ENCODE measurements around the gene GARIN5B. TPM values are rescaled to one million over a fixed set of nuclear protein-coding genes. Genes with fewer than 3 reads are reported as not detected.

The GARIN5B gene
- polyA plus RNA-seq, 2 of the 4 experiments (the other 2 are of a cell fraction), result 0.05 TPM; not detected in 1

GRCh38 chr19:55341171-55341588 lies 21.9 kb downstream of the GARIN5B start:
- peak overlapping the region; percentile 89 for H3K4me2 ChIP-seq
- DNase-seq (ENCODE audit: low read depth in 1 of 2, low spot score in 1 of 2), result peak; percentile 71 to 93
- peak overlapping the region; percentile 63 for H3K4me3 ChIP-seq
- no peaks in the 10 kb centered on the region for H3K9me3 ChIP-seq
- ATAC-seq, result peak; percentile 9 to 21; a peak in 4 of 6 replicates
- H3K4me1 ChIP-seq, result peaks cover 34% of the 10 kb centered on the region
- no peak for FAIRE-seq
- TF ChIP-seq CTCF (IDR thresholded peaks at IDR 0.05) (no peak), ELK1 (IDR thresholded peaks at IDR 0.05; ENCODE audit: low read depth, low read length) (no peak), ZNF302 (CRISPR knock-in tag; IDR thresholded peaks at IDR 0.05) (no peak), RNF2 (IDR thresholded peaks at IDR 0.05; ENCODE audit: borderline replicate concordance, low read depth) (no peak), RAD21 (conservative IDR thresholded peaks at IDR 0.05 in 1 of 2, IDR thresholded peaks at IDR 0.05 in 1 of 2) (peak in 1 of 2 experiments; percentile 14; a peak in 1 of 5 replicates), USF2 (IDR thresholded peaks at IDR 0.05) (no peak)
- CTCF ChIA-PET, result interaction anchor here (0.6 to 2.8 kb wide), 6 partner anchors 10 to 77 kb away, joined by 3 to 23 read pairs (median 6); partner anchors contain the start of gene TMEM238
- no CpG with 5 or more reads among the region's 15 CpGs for WGBS (ENCODE audit: missing lambda C conversion rate)
- peak overlapping the region; percentile 87 to 92 for H3K27ac ChIP-seq
- POLR2A ChIA-PET, result interaction anchor here (0.7 to 1.6 kb wide), 4 partner anchors 10 to 82 kb away, joined by 3 read pairs; partner anchors contain the start of genes PPP6R1 and UBE2S

- ChIA-PET POLR2A (interaction anchor here (1.6 kb wide), 1 partner anchor 67 kb away, joined by 3 read pairs; the partner anchor contains the start of gene UBE2S), CTCF (interaction anchor here (0.6 to 2.8 kb wide), 7 partner anchors 9 to 77 kb away, joined by 3 to 23 read pairs (median 5); partner anchors contain the start of gene TMEM238)
- Histone ChIP-seq H3K4me1 (peaks cover 30% of the 10 kb centered on the region), H3K27ac (peak overlapping the region; percentile 87 to 92), H3K9me3 (no peaks in the 10 kb centered on the region), H3K4me2 (peak overlapping the region; percentile 89), H3K4me3 (peak overlapping the region; percentile 63)
- TF ChIP-seq CTCF (IDR thresholded peaks at IDR 0.05), result peak; percentile 23; the same call in 1 of the 3 replicates
- no peak for TF ChIP-seq HMGXB4 (CRISPR knock-in tag; IDR thresholded peaks at IDR 0.05; ENCODE audit: borderline replicate concordance)
- TF ChIP-seq RAD21 (conservative IDR thresholded peaks at IDR 0.05 in 1 of 2, IDR thresholded peaks at IDR 0.05 in 1 of 2), result 0 out of 5 replicates have a peak, but pooled peaks have one; percentile 3 to 24
- WGBS (ENCODE audit: missing lambda C conversion rate), result 1% methylated on average over 17 of the region's 24 CpGs
- ATAC-seq (peak in 1 of 2 experiments; percentile 1; a peak in 1 of 6 replicates), FAIRE-seq (no peak), DNase-seq (ENCODE audit: low read depth in 1 of 2, low spot score in 1 of 2) (no peak)
Observed at GRCh38 chr19:55340784-55341147, 22.3 kb downstream of the GARIN5B start.

Measured in A549 (cell line).